NCI-H524 treated with DMSO at 0.1 percent for 48 hours (cell line): ENCODE results near the gene CCT2.
"Not testable (repeated sequence)": the region's sequence is repeated elsewhere in the genome, so short reads cannot be mapped to it uniquely, and the experiment has no call there.

Source experiments
- DNase-seq: peaks from one replicate; lab custom pipeline; 2025; lab: John Stamatoyannopoulos, UW

Gene CCT2

GRCh38 chr12:69588527-69588926 lies 3.3 kb downstream of the CCT2 start:
- DNase-seq = no peak

- DNase-seq = no peak
Measured at GRCh38 chr12:69589082-69589481, 3.8 kb downstream of the CCT2 start.

GRCh38 chr12:69595689-69596088 lies 10.4 kb downstream of the CCT2 start:
- no peak for DNase-seq

DNA sequence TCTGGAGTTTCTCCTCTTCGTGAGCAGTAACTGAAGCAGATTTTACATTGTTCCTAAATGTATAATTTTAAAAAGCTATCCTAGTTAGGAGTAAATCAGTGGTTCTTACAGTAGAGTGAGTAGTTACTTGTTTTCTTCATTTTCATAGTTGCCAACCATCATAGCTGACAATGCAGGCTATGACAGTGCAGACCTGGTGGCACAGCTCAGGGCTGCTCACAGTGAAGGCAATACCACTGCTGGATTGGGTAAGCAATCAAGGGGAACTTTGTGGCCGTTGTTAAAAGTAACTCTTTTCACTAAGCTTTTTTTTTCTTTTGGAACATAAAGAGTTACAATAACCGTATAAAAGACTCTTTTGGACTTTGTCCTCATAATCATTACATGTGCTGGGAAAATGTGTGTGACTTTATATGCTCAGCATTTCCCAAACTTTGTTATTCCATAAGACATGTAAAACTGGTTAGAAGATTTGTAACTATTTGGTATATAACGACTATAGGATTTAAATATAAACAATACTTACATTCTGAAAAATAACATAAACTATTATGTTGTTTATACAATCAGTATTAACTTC lies 13.0 kb downstream of the CCT2 start:
- DNase-seq = no peak

DNA sequence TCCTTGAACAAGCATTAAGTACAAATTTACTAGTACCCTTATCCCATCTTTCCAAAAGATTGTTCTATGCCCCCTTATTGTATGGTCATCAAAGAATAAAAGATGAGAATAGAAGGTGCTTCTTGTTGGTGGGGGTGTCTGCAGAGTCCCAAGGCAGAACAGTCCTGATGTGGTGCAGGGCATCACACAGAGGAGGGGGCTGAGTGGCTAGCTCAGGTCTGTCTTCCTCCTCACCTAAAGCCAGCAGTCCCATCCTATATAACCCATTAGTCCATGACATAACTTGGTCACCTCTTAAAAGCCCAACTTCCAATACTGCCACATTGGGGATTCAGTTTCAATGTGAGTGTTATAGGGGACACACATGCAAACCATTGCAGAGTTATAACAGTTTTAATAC lies 15.5 kb downstream of the CCT2 start:
- no peak for DNase-seq

GRCh38 chr12:69601962-69602685 lies 16.9 kb downstream of the CCT2 start:
- DNase-seq = no peak

- DNase-seq = peak; percentile 44
Measured at GRCh38 chr12:69602954-69603353, 17.7 kb downstream of the CCT2 start.

GRCh38 chr12:69603556-69603955 lies 18.3 kb downstream of the CCT2 start:
- not testable (repeated sequence) for DNase-seq

DNA sequence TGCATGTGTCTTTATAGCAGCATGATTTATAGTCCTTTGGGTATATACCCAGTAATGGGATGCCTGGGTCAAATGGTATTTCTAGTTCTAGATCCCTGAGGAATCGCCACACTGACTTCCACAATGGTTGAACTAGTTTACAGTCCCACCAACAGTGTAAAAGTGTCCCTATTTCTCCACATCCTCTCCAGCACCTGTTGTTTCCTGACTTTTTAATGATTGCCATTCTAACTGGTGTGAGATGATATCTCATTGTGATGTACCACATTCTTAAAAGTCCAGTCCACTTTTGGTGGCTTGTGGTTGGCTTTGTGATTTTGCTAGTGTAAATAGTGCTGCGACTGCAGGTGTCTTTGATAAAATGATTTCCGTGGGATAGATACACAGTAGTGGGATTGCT lies 19.0 kb downstream of the CCT2 start:
- DNase-seq = not testable (repeated sequence)

DNA sequence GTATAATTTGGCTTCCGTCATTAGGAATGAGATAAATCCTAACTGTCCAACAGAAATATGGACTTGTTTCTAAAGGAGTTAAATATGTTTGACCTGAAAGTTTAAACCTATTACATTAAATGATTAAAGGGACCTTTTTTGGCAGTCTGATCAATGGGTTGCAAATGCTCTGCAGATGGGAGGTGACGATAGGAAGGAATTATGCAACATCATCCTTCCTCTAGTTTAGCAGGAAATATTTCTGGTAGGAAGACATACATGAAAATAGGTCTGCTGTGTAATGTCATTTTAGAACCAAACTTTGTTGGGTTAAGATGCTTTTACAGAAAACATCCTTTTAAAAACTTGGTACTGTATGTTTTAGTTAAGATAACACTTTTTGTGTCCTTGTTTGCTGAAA lies 22.9 kb downstream of the CCT2 start:
- no peak for DNase-seq

DNA sequence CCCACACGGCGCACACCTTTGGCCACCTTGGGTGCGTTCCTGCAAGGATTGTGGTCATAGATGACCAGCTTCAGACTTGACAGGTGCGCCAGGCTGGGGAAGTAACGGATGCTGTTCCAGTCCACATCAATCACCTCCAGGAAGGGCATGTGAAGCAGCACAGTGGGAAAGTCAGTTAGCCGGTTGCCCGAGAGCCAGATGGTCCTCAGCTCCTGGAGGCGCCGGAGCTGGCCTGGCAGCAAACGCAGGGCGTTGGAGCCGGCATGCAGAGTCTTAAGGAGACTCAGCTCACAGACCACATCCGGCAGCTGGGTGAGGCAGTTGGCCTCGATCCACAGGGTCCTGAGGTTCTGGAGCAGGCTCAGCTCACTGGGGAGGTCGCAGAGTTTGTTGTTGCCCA lies 24.9 kb downstream of the CCT2 start:
- no peak for DNase-seq

- DNase-seq = no peak
Measured at GRCh38 chr12:69610729-69611128, 25.5 kb downstream of the CCT2 start, which contains the start of gene LRRC10. Gene LRRC10, minus strand, starts transcription at chr12:69610907. Its CDS starts 69 bp downstream, at chr12:69610838.

GRCh38 chr12:69613351-69613750 lies 28.1 kb downstream of the CCT2 start:
- no peak for DNase-seq

- DNase-seq = no peak
Measured at GRCh38 chr12:69616025-69616424, 30.8 kb downstream of the CCT2 start.

GRCh38 chr12:69619050-69619449 lies 33.8 kb downstream of the CCT2 start:
- DNase-seq = no peak

- no peak for DNase-seq
Measured at GRCh38 chr12:69620077-69620476, 34.8 kb downstream of the CCT2 start.

DNA sequence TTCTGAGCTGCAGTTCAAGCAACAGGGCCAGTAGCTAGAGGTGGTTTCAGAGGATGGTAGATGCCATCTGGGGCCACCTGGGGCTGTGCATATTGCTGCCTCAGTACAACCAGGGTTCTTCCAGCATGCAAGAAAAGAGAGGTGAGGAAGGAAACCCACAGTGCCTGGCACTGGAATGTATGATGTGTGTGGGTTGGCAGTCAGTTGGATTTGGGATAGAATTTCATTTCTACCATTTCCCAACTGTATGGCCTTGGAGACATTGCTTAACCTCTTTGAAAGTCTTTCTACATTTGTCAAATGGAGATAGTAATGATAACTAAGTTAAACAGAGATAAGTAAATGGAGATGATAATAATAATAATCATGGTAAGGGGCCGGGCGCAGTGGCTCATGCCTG lies 35.7 kb downstream of the CCT2 start:
- DNase-seq = no peak

DNA sequence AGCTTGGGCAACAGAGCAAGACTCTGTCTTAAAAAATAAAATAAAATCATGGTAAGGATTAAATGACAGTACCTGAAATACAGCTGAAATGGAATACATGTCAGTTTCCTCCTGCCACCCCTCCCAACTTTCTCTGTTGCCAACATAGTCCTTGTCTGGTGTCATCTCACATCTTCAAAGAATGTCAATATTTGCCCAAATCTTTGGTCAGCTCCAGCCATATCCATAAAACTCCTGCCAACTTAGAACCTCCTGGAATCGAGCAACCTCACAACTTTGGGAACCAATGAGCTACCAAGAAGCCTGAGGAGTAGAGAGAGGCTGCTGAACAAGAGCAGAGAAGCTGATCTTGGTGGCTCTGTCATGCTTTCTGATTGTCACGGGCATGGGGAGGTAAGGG lies 36.3 kb downstream of the CCT2 start:
- DNase-seq = no peak

DNA sequence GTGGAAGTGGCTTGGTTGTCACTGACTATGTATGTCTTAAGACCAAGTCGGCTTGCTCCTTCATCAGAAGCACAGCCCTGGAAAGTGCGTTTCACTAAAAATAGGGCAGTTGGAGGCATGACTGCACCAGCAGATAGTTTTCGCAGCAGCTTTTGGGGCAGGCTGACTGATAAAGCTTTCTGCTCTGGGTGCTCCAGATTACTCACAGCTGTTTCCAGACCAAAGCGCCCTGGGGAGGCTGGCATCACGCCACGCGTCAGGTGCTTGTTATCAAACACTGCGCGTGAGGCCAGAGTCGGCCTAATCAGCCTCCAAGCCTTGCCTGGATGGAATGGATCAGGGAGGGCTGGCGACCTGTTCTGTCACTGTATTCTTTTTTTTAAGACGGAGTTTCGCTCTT lies 38.7 kb downstream of the CCT2 start:
- DNase-seq = no peak

DNA sequence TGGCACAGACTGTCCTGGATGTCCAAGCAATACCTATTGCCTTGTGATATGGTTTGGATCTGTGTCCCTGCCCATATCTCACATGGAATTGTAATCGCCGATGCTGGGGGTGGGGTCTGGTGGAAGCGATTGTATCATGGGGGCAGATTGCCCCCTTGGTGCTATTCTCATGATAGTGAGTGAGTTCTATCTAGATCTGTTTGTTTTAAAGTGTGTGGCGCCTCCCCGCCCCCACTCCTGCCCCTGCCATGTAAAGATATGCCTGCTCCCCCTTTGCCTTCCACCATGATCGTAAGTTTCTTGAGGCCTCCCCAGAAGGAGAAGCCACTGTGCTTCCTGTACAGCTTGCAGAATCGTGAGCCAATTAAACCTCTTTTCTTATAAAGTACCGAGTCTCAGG lies 42.2 kb downstream of the CCT2 start:
- DNase-seq = no peak

DNA sequence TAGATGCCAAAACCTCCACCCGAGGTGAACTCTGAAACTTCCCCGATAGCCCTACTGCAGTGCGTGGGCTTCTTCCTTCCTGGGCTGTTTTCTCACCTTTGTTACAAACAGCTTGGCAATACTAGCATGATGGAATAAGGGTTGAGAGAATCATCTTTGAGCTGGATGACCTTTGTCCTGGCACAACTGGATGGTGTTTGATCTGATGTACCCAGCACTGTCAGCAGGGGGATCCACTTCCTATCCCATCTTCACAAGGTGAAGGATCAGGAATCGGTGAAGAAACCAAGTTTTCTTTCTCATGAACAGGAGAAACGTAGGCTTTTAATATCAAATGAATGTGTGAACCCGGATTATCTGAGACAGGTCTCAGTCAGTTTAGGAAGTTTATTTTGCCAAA lies 44.9 kb downstream of the CCT2 start:
- DNase-seq = no peak

GRCh38 chr12:69633061-69633460 lies 47.8 kb downstream of the CCT2 start:
- no peak for DNase-seq

GRCh38 chr12:69639400-69640016 lies 54.2 kb downstream of the CCT2 start:
- DNase-seq = no peak

- DNase-seq = no peak
Measured at GRCh38 chr12:69641546-69641945, 56.3 kb downstream of the CCT2 start.
